Left colon (tissue), 2 donors: ENCODE results near the gene S100A7. TPM values are rescaled to one million over a fixed set of nuclear protein-coding genes. Genes with fewer than 3 reads are reported as not detected.
"Not testable (repeated sequence)": the region's sequence is repeated elsewhere in the genome, so short reads cannot be mapped to it uniquely, and the experiment has no call there.

Source experiments
- ATAC-seq: fragments of 200-7000 bp; cut with Tn5 transposase; one replicate; pipeline ENCODE4 v1.9.1; 2020; ENCODE audit warnings: mild to moderate bottlenecking, moderate library complexity
- DNase-seq, 2 donors: peaks; one replicate each; pipeline ENCODE4 v3.0.0-alpha.2; 2020
- intact Hi-C, 2 donors: fragments of 100-400 bp; cut with DNase I in 1 of 2; cut with micrococcal nuclease in 1 of 2; formaldehyde crosslinking; loops; one replicate each; pipeline versions ENCODE4 v1.11.2 to v1.14.0; 2022; cut with DNase I, micrococcal nuclease
- total RNA-seq, 2 donors: library from RNA; stranded (reverse); fragmentation: NEBNext Ultra II Directional; extraction: Animal tissue kit (Norgen Biotek cat#: 25700); gene quantifications; one replicate each; pipeline ENCODE4 v1.2.1, GENCODE V29; 2021
- donor health status: DM: no; HTN: no; CAD: no.
- donor health status: DM: yes; HTN: yes; CAD: no.

S100A7 gene
- total RNA-seq, 2 donors from 2014 or later, result not detected

- DNase-seq (no peak), ATAC-seq (no peak)
- intact Hi-C loops, result no loop called here
Observed at GRCh38 chr1:153437236-153437635, 23.2 kb downstream of the S100A7 start.

- intact Hi-C loops, result no loop called here
- ATAC-seq (no peak), DNase-seq (no peak)
Observed at GRCh38 chr1:153434746-153435455, 25.6 kb downstream of the S100A7 start.

DNA sequence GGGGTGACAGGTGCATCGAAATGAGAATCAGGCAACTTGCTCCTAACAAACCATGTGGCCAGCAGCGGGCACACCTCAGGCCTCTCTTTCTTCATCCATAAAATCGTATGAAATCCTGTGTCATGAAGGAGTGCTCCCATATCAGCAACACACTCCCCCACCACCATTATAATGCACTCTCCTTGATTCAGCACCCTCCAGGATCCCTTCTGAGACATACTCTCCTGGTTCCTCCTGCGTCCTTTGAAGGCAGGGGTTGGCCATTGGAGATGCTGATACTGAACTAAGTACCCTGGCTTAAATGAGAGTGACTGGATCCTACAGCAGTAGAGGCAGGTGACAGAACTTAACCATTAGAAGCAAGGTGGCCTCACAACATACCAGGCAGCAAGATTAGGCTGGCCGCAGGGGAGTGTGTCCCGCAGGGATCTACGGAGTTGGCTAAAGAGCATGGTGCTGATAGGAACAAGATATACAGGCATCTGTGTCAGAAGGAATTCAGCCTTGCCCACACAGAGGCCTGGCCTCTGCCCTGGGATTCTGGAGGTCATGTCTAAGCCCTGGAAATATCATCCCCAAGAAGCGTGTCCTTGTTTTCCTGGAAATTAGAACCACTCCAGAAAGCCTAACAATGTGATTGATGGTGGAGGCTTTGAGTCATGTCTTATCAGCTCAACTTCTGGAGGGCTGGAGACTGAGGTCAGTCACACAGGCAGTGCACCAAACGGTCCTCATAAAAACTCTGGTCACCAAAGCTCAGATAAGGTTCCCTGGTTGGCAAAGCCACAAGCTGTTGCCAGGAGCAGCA is 27.4 kb downstream of the S100A7 start:
- no peak for DNase-seq
- intact Hi-C loops, result no loop called here
- ATAC-seq, result no peak

GRCh38 chr1:153431928-153432327 is 28.5 kb downstream of the S100A7 start:
- ATAC-seq (no peak), DNase-seq (no peak)
- intact Hi-C loops, result no loop called here

GRCh38 chr1:153431427-153431826 is 29.0 kb downstream of the S100A7 start:
- intact Hi-C loops, result no loop called here
- DNase-seq, result no peak
- ATAC-seq, result no peak

DNA sequence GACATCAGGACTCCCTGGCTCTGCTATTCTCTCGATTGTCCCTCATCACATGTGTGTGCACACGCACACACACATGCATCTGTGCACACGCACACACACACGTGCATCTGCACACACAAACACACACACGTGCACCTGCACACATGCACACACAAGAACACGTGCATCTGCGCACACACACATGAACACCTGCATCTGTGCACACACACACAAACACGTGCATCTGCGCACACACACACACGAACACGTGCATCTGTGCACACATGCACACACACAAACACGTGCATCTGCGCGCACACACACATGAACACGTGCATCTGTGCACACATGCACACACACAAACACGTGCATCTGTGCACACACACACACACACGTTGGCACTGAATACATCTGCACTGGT is 29.4 kb downstream of the S100A7 start:
- no peak for ATAC-seq
- intact Hi-C loops, result no loop called here
- DNase-seq, result no peak

GRCh38 chr1:153430561-153430960 is 29.9 kb downstream of the S100A7 start:
- DNase-seq (no peak), ATAC-seq (no peak)
- intact Hi-C loops, result no loop called here

- DNase-seq (no peak), ATAC-seq (no peak)
- intact Hi-C loops, result no loop called here
Observed at GRCh38 chr1:153430166-153430553, 30.3 kb downstream of the S100A7 start.

DNA sequence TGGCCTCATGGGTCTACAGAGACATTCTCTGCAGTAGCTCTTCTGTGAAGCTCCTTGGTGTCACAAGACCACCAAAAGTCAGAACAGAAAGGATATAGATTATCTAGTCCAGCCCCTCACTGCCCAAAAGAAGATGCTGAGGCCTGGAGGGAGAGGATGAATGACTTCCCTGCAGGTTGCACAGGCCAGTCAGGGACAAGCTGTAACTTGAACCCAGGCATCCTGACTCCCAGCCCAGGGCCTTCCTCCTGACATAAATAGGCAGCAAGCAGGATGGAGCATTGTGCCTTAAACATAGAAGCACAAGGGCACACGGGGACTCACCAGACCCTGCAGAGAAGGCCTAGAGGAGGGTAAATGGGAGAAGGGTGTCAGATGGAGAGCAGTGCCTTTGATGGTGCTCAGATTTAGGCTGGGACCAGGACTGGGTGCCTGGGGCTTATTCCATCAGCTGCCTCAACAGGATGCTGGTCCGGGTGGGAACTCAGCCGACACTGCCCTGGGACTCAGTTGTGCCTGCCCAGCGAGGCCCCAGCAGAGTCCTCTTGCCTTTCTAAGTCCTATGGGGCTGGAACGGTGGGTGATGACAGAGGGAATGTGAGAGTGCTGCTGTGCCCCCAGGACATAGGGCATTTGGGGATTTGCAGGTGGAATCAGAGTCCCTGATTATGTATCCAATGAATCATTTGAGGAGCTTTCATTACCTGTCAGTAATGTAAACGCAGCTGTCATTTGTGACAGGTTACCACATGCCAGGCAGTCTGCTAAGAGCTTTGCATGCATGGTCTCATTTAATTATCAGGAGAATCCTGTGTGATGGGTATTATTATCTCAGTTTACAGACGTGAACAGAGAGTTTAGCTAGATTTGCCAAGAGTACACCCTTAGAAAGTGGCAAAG is 30.9 kb downstream of the S100A7 start:
- DNase-seq, result no peak
- intact Hi-C loops, result no loop called here
- ATAC-seq, result no peak

- intact Hi-C loops, result no loop called here
- no peak for ATAC-seq
- no peak for DNase-seq
Observed at GRCh38 chr1:153428791-153429190, 31.7 kb downstream of the S100A7 start.

- ATAC-seq, result no peak
Observed at GRCh38 chr1:153428073-153428638, 32.3 kb downstream of the S100A7 start.

GRCh38 chr1:153426809-153427208 is 33.6 kb downstream of the S100A7 start:
- ATAC-seq (no peak), DNase-seq (no peak)
- intact Hi-C loops, result no loop called here

More at GRCh38 chr1:153428073-153428638, 32.3 kb downstream of the S100A7 start:
- no peak for DNase-seq
- intact Hi-C loops, result no loop called here

GRCh38 chr1:153422450-153423068 is 37.9 kb downstream of the S100A7 start:
- DNase-seq, result peak; percentile 33 to 81
- peak; percentile 66 for ATAC-seq
- intact Hi-C loops, result no loop called here

DNA sequence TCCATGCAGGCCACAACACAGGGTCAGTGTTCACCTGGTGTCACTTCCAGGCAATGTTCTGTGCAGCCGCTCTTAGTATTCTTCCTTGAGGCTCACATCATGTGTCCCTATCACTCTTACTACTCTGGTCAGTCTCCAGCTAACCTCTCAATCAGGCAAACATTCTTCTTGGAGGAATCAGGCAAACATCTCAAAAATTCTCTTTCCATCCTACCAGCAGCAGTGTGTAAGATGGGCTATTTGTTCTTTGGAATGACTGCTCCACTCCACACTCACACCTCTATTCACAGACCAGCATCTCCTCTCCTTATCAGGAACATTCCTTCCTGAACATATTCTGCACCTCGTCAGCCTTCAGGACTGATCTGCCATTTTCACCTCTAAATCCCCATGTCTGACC is 40.1 kb downstream of the S100A7 start:
- no peak for DNase-seq
- no peak for ATAC-seq

DNA sequence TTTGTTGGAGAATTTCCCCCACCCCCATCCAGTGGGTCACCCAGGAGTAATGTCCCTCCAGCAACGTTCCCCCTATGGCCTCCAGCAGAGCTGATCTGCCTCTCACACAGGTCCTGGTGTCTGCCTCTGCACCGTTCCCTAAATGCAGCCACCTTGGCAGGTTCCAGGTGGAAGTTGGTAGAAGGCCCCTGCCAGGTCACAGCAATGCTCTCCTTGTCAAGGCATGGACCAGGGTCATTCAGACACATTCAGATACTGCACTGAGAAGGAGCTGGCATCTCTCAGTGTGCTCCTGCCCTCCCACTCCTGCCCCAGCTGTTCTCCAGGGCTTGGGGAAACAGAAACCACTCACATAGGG is 41.0 kb downstream of the S100A7 start:
- intact Hi-C loops, ATAC-seq, DNase-seq: not testable (repeated sequence)

More for the DNA sequence above, 40.1 kb downstream of the S100A7 start:
- intact Hi-C loops, result no loop called here

DNA sequence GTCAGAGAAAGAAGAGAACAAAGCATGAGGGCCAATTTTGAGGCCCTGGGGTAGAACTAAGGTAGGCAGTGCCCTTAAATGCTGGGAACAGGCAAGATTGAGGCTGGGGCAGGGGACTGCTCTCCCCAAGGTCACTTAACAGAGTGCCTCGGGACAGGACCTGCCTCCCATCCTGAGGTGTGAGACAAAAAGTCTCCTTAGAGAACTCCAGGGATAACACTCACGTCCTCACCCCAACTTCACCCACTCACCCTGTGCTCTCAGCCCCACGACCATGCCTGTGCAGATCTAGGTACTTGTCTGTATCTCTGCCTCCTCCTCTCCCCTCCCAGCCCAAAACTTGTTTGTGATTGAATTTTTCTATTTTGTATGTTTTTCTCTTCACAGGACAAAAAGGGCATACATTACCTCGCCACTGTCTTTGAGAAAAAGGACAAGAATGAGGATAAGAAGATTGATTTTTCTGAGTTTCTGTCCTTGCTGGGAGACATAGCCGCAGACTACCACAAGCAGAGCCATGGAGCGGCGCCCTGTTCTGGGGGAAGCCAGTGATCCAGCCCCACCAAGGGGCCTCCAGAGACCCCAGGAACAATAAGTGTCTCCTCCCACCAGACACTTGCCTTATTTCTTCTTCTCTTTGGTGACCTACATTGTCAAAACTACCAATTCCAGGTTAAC is 41.6 kb downstream of the S100A7 start:
- DNase-seq, ATAC-seq, intact Hi-C loops: not testable (repeated sequence)

DNA sequence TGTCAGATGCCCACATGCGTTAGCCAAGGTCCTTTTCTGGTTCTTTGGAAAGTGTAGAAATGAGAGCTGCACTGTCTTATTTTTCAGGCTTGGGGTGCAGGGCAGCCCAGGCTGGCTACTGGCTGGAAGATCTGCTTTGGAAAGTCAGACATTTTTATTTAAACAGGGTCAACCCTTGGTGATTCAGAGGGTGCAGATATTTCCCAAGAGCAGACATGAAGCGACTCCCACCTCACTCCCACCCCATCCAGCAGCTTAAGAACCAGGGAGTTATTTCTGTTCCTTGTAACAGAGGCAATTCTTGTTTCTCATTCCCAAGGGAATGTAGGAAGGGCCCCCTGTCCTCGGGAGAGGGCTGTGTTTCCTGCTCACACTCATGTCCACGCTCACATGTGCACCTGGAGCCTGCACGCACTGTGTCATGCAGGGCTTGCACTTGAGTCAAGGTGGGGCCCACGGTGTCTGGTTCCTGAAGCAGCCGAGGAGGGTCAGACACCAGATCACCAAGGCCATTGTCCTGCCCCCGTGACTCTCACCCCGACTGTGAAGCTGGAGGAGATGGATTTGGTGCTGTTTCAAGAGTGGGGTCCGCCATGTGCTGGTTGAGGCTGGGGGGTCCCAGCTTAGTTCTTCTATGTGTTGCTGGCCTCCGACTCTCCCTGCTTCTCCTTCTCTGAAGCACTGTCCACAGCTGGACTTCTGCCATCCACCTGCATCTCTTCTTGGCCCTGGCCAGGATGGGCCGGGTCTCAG is 43.1 kb downstream of the S100A7 start:
- no peak for DNase-seq
- intact Hi-C loops, result no loop called here
- ATAC-seq, result no peak
